HepG2 (cell line): ENCODE data around the gene AUTS2. TPM values are rescaled to one million over a fixed set of nuclear protein-coding genes. Genes with fewer than 3 reads are reported as not detected.

ENCODE experiments used
- ATAC-seq: fragments of 200-7000 bp; cut with Tn5 transposase; 3 replicates; pipeline ENCODE4 v1.9.1; 2020; ENCODE audit warnings: mild to moderate bottlenecking, moderate library complexity
- BruUV-seq: library from RNA; stranded (reverse); fragments of 400-500 nt; replicated peaks from 2 replicates; lab custom pipeline; 2021; lab: Mats Ljungman, UMichigan
- CTCF ChIA-PET: fragments of 300-600 bp; formaldehyde crosslinking; extraction: SDS; loops from one replicate; lab custom pipeline; 2021; ENCODE audit warnings: low total read pairs, inconsistent platforms, low intra/inter-chr PET ratio; lab: Yijun Ruan, JAX
- POLR2A ChIA-PET: fragments of 350-600 bp; sonication (Branson Sonifier 250); formaldehyde crosslinking; loops from one replicate; lab custom pipeline; 2020; ENCODE audit warnings: antibody characterized with exemption, inconsistent platforms; lab: Yijun Ruan, JAX
- DNase-seq: peaks from one replicate; pipeline ENCODE4 v3.0.0-alpha.2; 2015; ENCODE audit warnings: low spot score
- FAIRE-seq: peaks from 3 replicates; lab custom pipeline; 2011; peaks lifted over from hg19 to GRCh38; lab: Jason Lieb, UNC
- H2AFZ ChIP-seq: one replicate; pipeline ENCODE4 v1.6.1; 2011; ENCODE audit warnings: low read length, inconsistent platforms
- H3K27ac ChIP-seq: fragments of 300-600 bp; 3 replicates; pipeline ENCODE4 v1.8.0; 2011; ENCODE audit warnings: mixed run types, mild to moderate bottlenecking, mixed read lengths, low read length, inconsistent platforms; ENCODE audit not compliant: insufficient read depth; ENCODE audit errors: extremely low read length
- H3K27me3 ChIP-seq, 2 experiments: fragments of 200-600 bp in 1 of 2; 2 replicates in 1 of 2; 3 replicates in 1 of 2; pipeline versions ENCODE4 v1.6.0 to v1.8.0; 2011; ENCODE audit warnings: low read length in 2 of 2, mild to moderate bottlenecking in 2 of 2, moderate library complexity in 2 of 2, inconsistent platforms in 1 of 2; ENCODE audit not compliant: insufficient read depth in 2 of 2, control insufficient read depth in 1 of 2
- H3K36me3 ChIP-seq, 2 experiments: fragments of 200-600 bp in 1 of 2; replicated peaks in 1 of 2; 2 replicates in 1 of 2; 3 replicates in 1 of 2; pipeline versions ENCODE4 v1.5.1 to v1.8.0; 2011; ENCODE audit warnings: low read length in 2 of 2, inconsistent platforms in 1 of 2; ENCODE audit not compliant: insufficient read depth in 2 of 2, control insufficient read depth in 1 of 2
- H3K4me1 ChIP-seq: 2 replicates; pipeline ENCODE4 v1.5.1; 2012; ENCODE audit warnings: low read length, inconsistent platforms; ENCODE audit not compliant: insufficient read depth
- H3K4me2 ChIP-seq: 2 replicates; pipeline ENCODE4 v1.6.0; 2011; ENCODE audit warnings: low read depth, low read length, inconsistent platforms
- H3K4me3 ChIP-seq, 3 experiments: fragments of 200-600 bp in 1 of 3; sonication (generic), shearing (Covaris generic) in 1 of 3; replicated peaks in 1 of 3; 2 replicates each; pipeline ENCODE4 v1.5.1; 2011 to 2016; ENCODE audit warnings: low read length in 3 of 3, inconsistent platforms in 2 of 3, low read depth in 2 of 3, mild to moderate bottlenecking in 2 of 3, control low read depth in 1 of 3, mixed read lengths in 1 of 3; ENCODE audit not compliant: insufficient read depth in 1 of 3
- H3K79me2 ChIP-seq: one replicate; pipeline ENCODE4 v1.6.1; 2011; ENCODE audit warnings: low read length, inconsistent platforms; ENCODE audit not compliant: insufficient read depth
- H3K9ac ChIP-seq: 2 replicates; pipeline ENCODE4 v1.6.0; 2011; ENCODE audit warnings: mild to moderate bottlenecking, low read depth, low read length, inconsistent platforms; ENCODE audit not compliant: insufficient read depth
- H3K9me3 ChIP-seq: 2 replicates; pipeline ENCODE4 v1.5.1; 2012; ENCODE audit warnings: mild to moderate bottlenecking, low read length
- H4K20me1 ChIP-seq: 2 replicates; pipeline ENCODE4 v1.6.0; 2011; ENCODE audit warnings: inconsistent platforms, mild to moderate bottlenecking, low read length, moderate library complexity; ENCODE audit not compliant: insufficient read depth
- ARID3A ChIP-seq: IDR thresholded peaks from 2 replicates; pipeline ENCODE4 v1.6.1; 2012; ENCODE audit warnings: low read depth, low read length, improper control_type of control experiment
- ETV6 ChIP-seq: sonication (generic); formaldehyde crosslinking; conservative IDR thresholded peaks from 2 replicates; pipeline ENCODE4 v1.4.0; 2020; ENCODE audit warnings: missing genetic modification reagents
- HNRNPH1 ChIP-seq: fragments of 200-400 bp; formaldehyde crosslinking; optimal IDR thresholded peaks from 2 replicates; pipeline ENCODE3; 2017; ENCODE audit warnings: mild to moderate bottlenecking, low read depth, low read length
- MLLT10 ChIP-seq: sonication (generic); formaldehyde crosslinking; IDR thresholded peaks from 2 replicates; pipeline ENCODE4 v1.4.0; 2020; ENCODE audit warnings: missing genetic modification reagents
- NR1H2 ChIP-seq: sonication (generic); formaldehyde crosslinking; IDR thresholded peaks from 2 replicates; pipeline ENCODE4 v1.8.1; 2022; ENCODE audit warnings: low read depth, missing genetic modification reagents, borderline replicate concordance
- TFAP4 ChIP-seq: sonication (generic); IDR thresholded peaks from 2 replicates; pipeline ENCODE4 v1.6.1; 2016; ENCODE audit warnings: low read depth, borderline replicate concordance
- ZNF670 ChIP-seq: sonication (generic); formaldehyde crosslinking; IDR thresholded peaks from 2 replicates; pipeline ENCODE4 v1.8.0; 2022; ENCODE audit warnings: mild to moderate bottlenecking, missing genetic modification reagents, borderline replicate concordance
- ZNF672 ChIP-seq: sonication (generic); formaldehyde crosslinking; IDR thresholded peaks from 2 replicates; pipeline ENCODE4 v1.8.1; 2022; ENCODE audit warnings: missing genetic modification reagents
- ZNF775 ChIP-seq: sonication (generic); formaldehyde crosslinking; IDR thresholded peaks from 2 replicates; pipeline ENCODE4 v1.4.0; 2020; ENCODE audit warnings: missing genetic modification reagents, mild to moderate bottlenecking, moderate library complexity, borderline replicate concordance
- WGBS: methylation state at CpG from one replicate; pipeline ENCODE4 v1.1.6; 2017; ENCODE audit warnings: low lambda C conversion rate; 5-methylcytosine and 5-hydroxymethylcytosine counted together
- in situ Hi-C: cut with HindIII; loops from 2 replicates; pipeline ENCODE4 v1.10.0; 2017; ENCODE audit warnings: low pct_unique_long_range_greater_than_20kb; ENCODE audit not compliant: extremely low pct_ligation_motif_present
- intact Hi-C: fragments of 100-400 bp; cut with micrococcal nuclease; formaldehyde crosslinking; loops from one replicate; pipeline ENCODE4 v1.10.0; 2022; ENCODE audit not compliant: unreplicated experiment
- polyA plus RNA-seq, 8 experiments: library from polyadenylated mRNA; depleted of rRNA in 3 of 8; stranded (reverse) in 7 of 8; unstranded in 1 of 8; fragments of >200 nt; fragmentation: Illumina TruSeq in 4 of 8; extraction: Trizol in 4 of 8; gene quantifications; 2 replicates each; pipeline versions ENCODE4 v1.2.1 to v1.2.3, GENCODE V29; 2011 to 2016; ENCODE audit warnings: low read depth in 4 of 8, missing spikeins in 1 of 8, mixed read lengths in 1 of 8; ENCODE audit not compliant: insufficient read depth in 1 of 8
- total RNA-seq, 5 experiments: library from RNA; depleted of rRNA; stranded (reverse); fragments of >200 nt; fragmentation: Illumina TruSeq; extraction: Trizol; gene quantifications; 2 replicates each; pipeline ENCODE4 v1.2.3, GENCODE V29; 2016; ENCODE audit warnings: low read depth in 1 of 5
- TF ChIP-seq, protein P1 (sequence below): sonication (generic); formaldehyde crosslinking; IDR thresholded peaks from 2 replicates; pipeline ENCODE4 v1.5.1; 2020; ENCODE audit warnings: missing genetic modification reagents, mild to moderate bottlenecking, borderline replicate concordance

Gene AUTS2
- total and polyA plus RNA-seq, 2 of the 13 experiments (the other 11 are each of a cell fraction or from before 2014, with no cell fraction given): 0.38 TPM; not detected in 1

DNA sequence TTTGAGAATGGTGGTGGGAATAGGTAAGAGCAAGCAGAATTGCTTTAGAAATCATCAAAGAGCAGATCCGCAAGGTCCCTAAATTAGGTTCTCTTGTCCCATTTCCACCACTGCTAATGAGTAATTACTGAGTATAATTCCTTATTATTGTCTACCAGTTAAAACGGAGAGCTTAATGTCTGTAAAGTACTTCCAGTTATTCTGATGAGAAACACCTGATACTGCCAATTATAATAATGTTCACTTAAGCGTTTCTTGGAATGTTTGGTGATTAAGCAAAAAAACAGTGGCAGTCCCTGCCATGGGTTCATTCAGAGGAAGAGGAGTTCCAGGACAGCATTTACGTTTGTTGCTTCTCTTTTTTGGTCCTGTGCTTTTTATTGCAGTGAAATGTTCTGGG, 1175.1 kb downstream of the AUTS2 start:
- Histone ChIP-seq H4K20me1 (no peaks in the 10 kb centered on the region), H3K79me2 (no peaks in the 10 kb centered on the region), H3K9me3 (no peaks in the 10 kb centered on the region), H3K4me3 (no peak overlapping the region), H2AFZ (no peak overlapping the region), H3K4me2 (no peak overlapping the region), H3K27me3 (no peaks in the 10 kb centered on the region), H3K4me1 (no peaks in the 10 kb centered on the region), H3K36me3 (no peaks in the 10 kb centered on the region), H3K9ac (no peak overlapping the region), H3K27ac (no peak overlapping the region)
- in situ Hi-C loops: no loop called here
- ChIA-PET POLR2A (no interaction called here), CTCF (no interaction called here)
- TF ChIP-seq ZNF670 (CRISPR knock-in tag) (no peak), ZNF672 (CRISPR knock-in tag) (no peak), ARID3A (no peak), NR1H2 (no peak), MLLT10 (CRISPR knock-in tag) (no peak), HNRNPH1 (no peak), TFAP4 (no peak), ZNF775 (CRISPR knock-in tag) (no peak), ETV6 (CRISPR knock-in tag) (no peak)
- TF ChIP-seq, protein P1, sequence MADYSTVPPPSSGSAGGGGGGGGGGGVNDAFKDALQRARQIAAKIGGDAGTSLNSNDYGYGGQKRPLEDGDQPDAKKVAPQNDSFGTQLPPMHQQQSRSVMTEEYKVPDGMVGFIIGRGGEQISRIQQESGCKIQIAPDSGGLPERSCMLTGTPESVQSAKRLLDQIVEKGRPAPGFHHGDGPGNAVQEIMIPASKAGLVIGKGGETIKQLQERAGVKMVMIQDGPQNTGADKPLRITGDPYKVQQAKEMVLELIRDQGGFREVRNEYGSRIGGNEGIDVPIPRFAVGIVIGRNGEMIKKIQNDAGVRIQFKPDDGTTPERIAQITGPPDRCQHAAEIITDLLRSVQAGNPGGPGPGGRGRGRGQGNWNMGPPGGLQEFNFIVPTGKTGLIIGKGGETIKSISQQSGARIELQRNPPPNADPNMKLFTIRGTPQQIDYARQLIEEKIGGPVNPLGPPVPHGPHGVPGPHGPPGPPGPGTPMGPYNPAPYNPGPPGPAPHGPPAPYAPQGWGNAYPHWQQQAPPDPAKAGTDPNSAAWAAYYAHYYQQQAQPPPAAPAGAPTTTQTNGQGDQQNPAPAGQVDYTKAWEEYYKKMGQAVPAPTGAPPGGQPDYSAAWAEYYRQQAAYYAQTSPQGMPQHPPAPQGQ (CRISPR knock-in tag): no peak
- WGBS: 63% methylated on average over 4 of the region's 4 CpGs
- no TSS peak for BruUV-seq
- intact Hi-C loops: no loop called here
- FAIRE-seq (no peak), DNase-seq (no peak), ATAC-seq (no peak)
